Liver (tissue), 9 donors: Measurements from ENCODE around the gene CDH4. TPM values are rescaled to one million over a fixed set of nuclear protein-coding genes. Genes with fewer than 3 reads are reported as not detected.

ENCODE experiments used
- DNase-seq: peaks from one replicate; pipeline ENCODE4 v3.0.0-alpha.2; 2017; ENCODE audit warnings: low spot score
- H3K27ac ChIP-seq, 2 donors: one replicate each; pipeline ENCODE4 v1.7.0; 2013; ENCODE audit warnings: inconsistent platforms in 2 of 2, low read length in 2 of 2, control low read depth in 1 of 2, low read depth in 1 of 2, mild to moderate bottlenecking in 1 of 2
- H3K27me3 ChIP-seq, 4 donors: one replicate each; pipeline versions ENCODE4 v1.6.1 to v1.7.0; 2013; ENCODE audit warnings: low read length in 3 of 4, inconsistent platforms in 1 of 4, mild to moderate bottlenecking in 1 of 4, moderate library complexity in 1 of 4; ENCODE audit not compliant: control insufficient read depth in 4 of 4, insufficient read depth in 4 of 4
- H3K36me3 ChIP-seq, 4 donors: one replicate each; pipeline versions ENCODE4 v1.6.1 to v1.7.0; 2013; ENCODE audit warnings: low read length in 3 of 4, mild to moderate bottlenecking in 3 of 4, low read depth in 1 of 4, moderate library complexity in 1 of 4; ENCODE audit not compliant: control insufficient read depth in 4 of 4, insufficient read depth in 3 of 4
- H3K4me1 ChIP-seq, 4 donors: one replicate each; pipeline versions ENCODE4 v1.6.1 to v1.7.0; 2013; ENCODE audit warnings: low read length in 3 of 4, mild to moderate bottlenecking in 3 of 4, moderate library complexity in 1 of 4; ENCODE audit not compliant: control insufficient read depth in 4 of 4, insufficient read depth in 4 of 4
- H3K4me3 ChIP-seq, 3 donors: one replicate each; pipeline versions ENCODE4 v1.6.1 to v1.7.0; 2013; ENCODE audit warnings: low read length in 3 of 3, control low read depth in 1 of 3, low read depth in 1 of 3, mild to moderate bottlenecking in 1 of 3
- H3K9ac ChIP-seq, 2 donors: one replicate each; pipeline ENCODE4 v1.7.0; 2013; ENCODE audit warnings: low read length in 2 of 2, mild to moderate bottlenecking in 2 of 2, moderate library complexity in 2 of 2, control low read depth in 1 of 2, low read depth in 1 of 2
- H3K9me3 ChIP-seq, 4 donors: one replicate each; pipeline versions ENCODE4 v1.6.1 to v1.7.0; 2013; ENCODE audit warnings: low read length in 3 of 4; ENCODE audit not compliant: control insufficient read depth in 4 of 4
- EGR1 ChIP-seq, 2 donors: IDR thresholded peaks; 2 replicates each; pipeline ENCODE4 v1.6.1; 2016 to 2018; ENCODE audit warnings: antibody characterized with exemption in 2 of 2, low read depth in 2 of 2
- FOXA2 ChIP-seq: IDR thresholded peaks from 2 replicates; pipeline ENCODE4 v1.6.1; 2016; ENCODE audit warnings: antibody characterized with exemption
- GABPA ChIP-seq, 2 donors: IDR thresholded peaks in 1 of 2; conservative IDR thresholded peaks in 1 of 2; 2 replicates each; pipeline ENCODE4 v1.6.1; 2016; ENCODE audit warnings: antibody characterized with exemption in 2 of 2, mild to moderate bottlenecking in 1 of 2, moderate library complexity in 1 of 2
- HNF4A ChIP-seq, 2 donors: conservative IDR thresholded peaks; 2 replicates each; pipeline ENCODE4 v1.6.1; 2016; ENCODE audit warnings: antibody characterized with exemption in 2 of 2, mild to moderate bottlenecking in 2 of 2
- JUND ChIP-seq, 2 donors: IDR thresholded peaks; 2 replicates each; pipeline ENCODE4 v1.6.1; 2016; ENCODE audit warnings: antibody characterized with exemption in 2 of 2
- NR2F2 ChIP-seq: IDR thresholded peaks from 2 replicates; pipeline ENCODE4 v1.6.1; 2016; ENCODE audit warnings: antibody characterized with exemption
- RAD21 ChIP-seq, 2 donors: IDR thresholded peaks; 2 replicates each; pipeline ENCODE4 v1.6.1; 2016; ENCODE audit warnings: antibody characterized with exemption in 2 of 2, mild to moderate bottlenecking in 2 of 2
- RXRA ChIP-seq, 2 donors: IDR thresholded peaks; 2 replicates each; pipeline ENCODE4 v1.6.1; 2017 to 2018; ENCODE audit warnings: antibody characterized with exemption in 2 of 2, mild to moderate bottlenecking in 1 of 2
- SP1 ChIP-seq: IDR thresholded peaks from 2 replicates; pipeline ENCODE4 v1.6.1; 2018; ENCODE audit warnings: antibody characterized with exemption, mild to moderate bottlenecking
- TAF1 ChIP-seq: conservative IDR thresholded peaks from 2 replicates; pipeline ENCODE4 v1.6.1; 2016; ENCODE audit warnings: antibody characterized with exemption, mild to moderate bottlenecking
- YY1 ChIP-seq: IDR thresholded peaks from 2 replicates; pipeline ENCODE4 v1.6.1; 2016; ENCODE audit warnings: antibody characterized with exemption, mild to moderate bottlenecking
- WGBS: extraction: QIAGEN DNeasy Blood & Tissue Kit; methylation state at CpG from one replicate; pipeline ENCODE4 v1.1.7; 2013; 5-methylcytosine and 5-hydroxymethylcytosine counted together
- polyA plus RNA-seq, 2 donors: library from polyadenylated mRNA; stranded (reverse) in 1 of 2; unstranded in 1 of 2; fragments of 200-250 nt in 1 of 2; fragments of >200 nt in 1 of 2; fragmentation: Nextera tagmentation in 1 of 2; extraction: Ambion mirVana in 1 of 2; gene quantifications; one replicate each; pipeline versions ENCODE4 v1.2.1 to v1.2.3, GENCODE V29; 2013 to 2015
- total RNA-seq, 2 donors: library from RNA; depleted of rRNA; stranded (reverse); fragments of >200 nt; gene quantifications; one replicate each; pipeline ENCODE4 v1.2.3, GENCODE V29; 2014
- TF ChIP-seq, protein P1 (sequence below): IDR thresholded peaks from 2 replicates; pipeline ENCODE4 v1.6.1; 2016; ENCODE audit warnings: antibody characterized with exemption, mild to moderate bottlenecking
- TF ChIP-seq, protein P2 (sequence below): IDR thresholded peaks from 2 replicates; pipeline ENCODE4 v1.6.1; 2016; ENCODE audit warnings: antibody characterized with exemption
- TF ChIP-seq, protein P3 (sequence below): IDR thresholded peaks from 2 replicates; pipeline ENCODE4 v1.6.1; 2016; ENCODE audit warnings: antibody characterized with exemption
- TF ChIP-seq, protein P4 (sequence below): IDR thresholded peaks from 2 replicates; pipeline ENCODE4 v1.6.1; 2016; ENCODE audit warnings: antibody characterized with exemption
- TF ChIP-seq, protein P5 (sequence below): fragments of 150-350 bp; IDR thresholded peaks from 2 replicates; pipeline ENCODE4 v1.5.1; 2017; ENCODE audit warnings: improper control_type of control experiment, low read depth, low read length; ENCODE audit not compliant: missing input control
- donor health status: healthy.
- donor health status: healthy.
- donor health status: healthy.
- donor health status: healthy.
- donor health status: healthy.

CDH4 gene
- total and polyA plus RNA-seq, 4 donors: 0.03 to 0.25 (median 0.19) TPM; not detected in 1

DNA sequence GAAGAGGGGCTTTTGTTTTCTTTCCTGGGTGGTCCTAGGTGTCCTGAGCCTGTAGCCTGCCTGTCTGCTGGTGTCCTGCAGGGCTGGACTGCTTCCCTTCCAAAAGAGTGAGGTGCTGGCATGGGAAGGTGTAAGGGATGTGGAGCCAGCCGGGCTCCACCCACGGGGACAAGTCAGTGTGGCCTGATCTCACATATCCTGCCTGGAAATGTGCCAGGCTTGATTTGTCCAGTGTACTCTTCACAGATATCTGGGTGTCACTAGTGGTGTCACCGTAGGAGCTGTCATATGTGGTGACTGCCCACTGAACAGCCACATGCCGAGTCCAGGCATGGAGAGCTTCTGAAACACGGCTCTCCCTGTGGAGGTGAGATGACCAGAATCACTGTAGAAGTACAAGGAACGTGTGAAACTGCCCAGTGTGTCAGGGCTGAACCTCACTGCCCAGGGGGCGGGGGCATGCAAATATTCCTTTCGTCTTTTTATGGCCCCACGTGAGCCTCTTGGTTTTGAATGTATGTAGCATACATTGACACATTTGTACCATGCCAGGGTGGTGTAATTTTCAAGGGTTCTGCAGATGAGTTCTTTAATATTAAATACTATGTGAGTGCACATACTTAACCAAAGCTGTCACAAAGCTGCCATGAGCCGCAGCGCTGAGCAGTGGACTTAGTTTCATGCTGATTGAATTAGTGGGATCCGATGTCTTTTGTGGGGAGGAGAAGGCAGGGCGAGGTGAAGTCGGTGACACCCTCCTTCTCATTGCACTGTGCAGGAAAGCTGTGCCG, 55.8 kb downstream of the CDH4 start:
- H3K27me3 ChIP-seq: peaks cover 0 to 4% (median 1%) of the 10 kb centered on the region in 4 donors
- no peak for DNase-seq
- no peak overlapping the region for H3K27ac ChIP-seq
- TF ChIP-seq RAD21 (IDR thresholded peaks at IDR 0.05) (no peak), YY1 (no peak), GABPA (IDR thresholded peaks at IDR 0.05 in 1 of 2, conservative IDR thresholded peaks at IDR 0.05 in 1 of 2) (no peak), TAF1 (no peak), EGR1 (IDR thresholded peaks at IDR 0.05; ENCODE audit: low read depth in 2 of 2) (no peak), JUND (IDR thresholded peaks at IDR 0.05) (no peak), RXRA (IDR thresholded peaks at IDR 0.05) (no peak)
- TF ChIP-seq, protein P1, sequence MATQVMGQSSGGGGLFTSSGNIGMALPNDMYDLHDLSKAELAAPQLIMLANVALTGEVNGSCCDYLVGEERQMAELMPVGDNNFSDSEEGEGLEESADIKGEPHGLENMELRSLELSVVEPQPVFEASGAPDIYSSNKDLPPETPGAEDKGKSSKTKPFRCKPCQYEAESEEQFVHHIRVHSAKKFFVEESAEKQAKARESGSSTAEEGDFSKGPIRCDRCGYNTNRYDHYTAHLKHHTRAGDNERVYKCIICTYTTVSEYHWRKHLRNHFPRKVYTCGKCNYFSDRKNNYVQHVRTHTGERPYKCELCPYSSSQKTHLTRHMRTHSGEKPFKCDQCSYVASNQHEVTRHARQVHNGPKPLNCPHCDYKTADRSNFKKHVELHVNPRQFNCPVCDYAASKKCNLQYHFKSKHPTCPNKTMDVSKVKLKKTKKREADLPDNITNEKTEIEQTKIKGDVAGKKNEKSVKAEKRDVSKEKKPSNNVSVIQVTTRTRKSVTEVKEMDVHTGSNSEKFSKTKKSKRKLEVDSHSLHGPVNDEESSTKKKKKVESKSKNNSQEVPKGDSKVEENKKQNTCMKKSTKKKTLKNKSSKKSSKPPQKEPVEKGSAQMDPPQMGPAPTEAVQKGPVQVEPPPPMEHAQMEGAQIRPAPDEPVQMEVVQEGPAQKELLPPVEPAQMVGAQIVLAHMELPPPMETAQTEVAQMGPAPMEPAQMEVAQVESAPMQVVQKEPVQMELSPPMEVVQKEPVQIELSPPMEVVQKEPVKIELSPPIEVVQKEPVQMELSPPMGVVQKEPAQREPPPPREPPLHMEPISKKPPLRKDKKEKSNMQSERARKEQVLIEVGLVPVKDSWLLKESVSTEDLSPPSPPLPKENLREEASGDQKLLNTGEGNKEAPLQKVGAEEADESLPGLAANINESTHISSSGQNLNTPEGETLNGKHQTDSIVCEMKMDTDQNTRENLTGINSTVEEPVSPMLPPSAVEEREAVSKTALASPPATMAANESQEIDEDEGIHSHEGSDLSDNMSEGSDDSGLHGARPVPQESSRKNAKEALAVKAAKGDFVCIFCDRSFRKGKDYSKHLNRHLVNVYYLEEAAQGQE: no peak
- H3K4me1 ChIP-seq: no peaks in the 10 kb centered on the region
- no peaks in the 10 kb centered on the region for H3K36me3 ChIP-seq
- WGBS: 66% methylated on average over 15 of the region's 15 CpGs
- no peak overlapping the region for H3K4me3 ChIP-seq
- no peak overlapping the region for H3K9ac ChIP-seq
- H3K9me3 ChIP-seq: no peaks in the 10 kb centered on the region

DNA sequence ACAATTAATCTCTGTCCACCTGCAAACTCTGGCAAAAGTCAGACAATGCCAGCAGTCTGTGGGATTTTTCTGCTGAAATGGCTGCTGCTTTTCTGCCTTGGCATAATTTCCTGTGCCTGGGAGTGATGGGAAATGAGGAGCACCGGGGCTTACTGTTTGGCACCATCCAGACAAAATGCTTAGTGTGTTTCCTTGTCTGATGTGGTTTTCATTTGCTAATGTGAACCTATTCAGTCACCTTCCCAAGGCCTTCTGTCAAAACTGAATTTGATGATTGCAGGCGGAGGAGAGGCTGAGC, 56.4 kb downstream of the CDH4 start:
- TF ChIP-seq HNF4A (conservative IDR thresholded peaks at IDR 0.05) (no peak), TAF1 (no peak), FOXA2 (no peak), NR2F2 (no peak), SP1 (no peak), RAD21 (IDR thresholded peaks at IDR 0.05) (no peak), GABPA (IDR thresholded peaks at IDR 0.05 in 1 of 2, conservative IDR thresholded peaks at IDR 0.05 in 1 of 2) (no peak)
- TF ChIP-seq, protein P2, sequence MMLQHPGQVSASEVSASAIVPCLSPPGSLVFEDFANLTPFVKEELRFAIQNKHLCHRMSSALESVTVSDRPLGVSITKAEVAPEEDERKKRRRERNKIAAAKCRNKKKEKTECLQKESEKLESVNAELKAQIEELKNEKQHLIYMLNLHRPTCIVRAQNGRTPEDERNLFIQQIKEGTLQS: no peak
- TF ChIP-seq, protein P3, sequence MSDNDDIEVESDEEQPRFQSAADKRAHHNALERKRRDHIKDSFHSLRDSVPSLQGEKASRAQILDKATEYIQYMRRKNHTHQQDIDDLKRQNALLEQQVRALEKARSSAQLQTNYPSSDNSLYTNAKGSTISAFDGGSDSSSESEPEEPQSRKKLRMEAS: no peak
- TF ChIP-seq, protein P4, sequence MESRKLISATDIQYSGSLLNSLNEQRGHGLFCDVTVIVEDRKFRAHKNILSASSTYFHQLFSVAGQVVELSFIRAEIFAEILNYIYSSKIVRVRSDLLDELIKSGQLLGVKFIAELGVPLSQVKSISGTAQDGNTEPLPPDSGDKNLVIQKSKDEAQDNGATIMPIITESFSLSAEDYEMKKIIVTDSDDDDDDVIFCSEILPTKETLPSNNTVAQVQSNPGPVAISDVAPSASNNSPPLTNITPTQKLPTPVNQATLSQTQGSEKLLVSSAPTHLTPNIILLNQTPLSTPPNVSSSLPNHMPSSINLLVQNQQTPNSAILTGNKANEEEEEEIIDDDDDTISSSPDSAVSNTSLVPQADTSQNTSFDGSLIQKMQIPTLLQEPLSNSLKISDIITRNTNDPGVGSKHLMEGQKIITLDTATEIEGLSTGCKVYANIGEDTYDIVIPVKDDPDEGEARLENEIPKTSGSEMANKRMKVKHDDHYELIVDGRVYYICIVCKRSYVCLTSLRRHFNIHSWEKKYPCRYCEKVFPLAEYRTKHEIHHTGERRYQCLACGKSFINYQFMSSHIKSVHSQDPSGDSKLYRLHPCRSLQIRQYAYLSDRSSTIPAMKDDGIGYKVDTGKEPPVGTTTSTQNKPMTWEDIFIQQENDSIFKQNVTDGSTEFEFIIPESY: no peak
- TF ChIP-seq, protein P5, sequence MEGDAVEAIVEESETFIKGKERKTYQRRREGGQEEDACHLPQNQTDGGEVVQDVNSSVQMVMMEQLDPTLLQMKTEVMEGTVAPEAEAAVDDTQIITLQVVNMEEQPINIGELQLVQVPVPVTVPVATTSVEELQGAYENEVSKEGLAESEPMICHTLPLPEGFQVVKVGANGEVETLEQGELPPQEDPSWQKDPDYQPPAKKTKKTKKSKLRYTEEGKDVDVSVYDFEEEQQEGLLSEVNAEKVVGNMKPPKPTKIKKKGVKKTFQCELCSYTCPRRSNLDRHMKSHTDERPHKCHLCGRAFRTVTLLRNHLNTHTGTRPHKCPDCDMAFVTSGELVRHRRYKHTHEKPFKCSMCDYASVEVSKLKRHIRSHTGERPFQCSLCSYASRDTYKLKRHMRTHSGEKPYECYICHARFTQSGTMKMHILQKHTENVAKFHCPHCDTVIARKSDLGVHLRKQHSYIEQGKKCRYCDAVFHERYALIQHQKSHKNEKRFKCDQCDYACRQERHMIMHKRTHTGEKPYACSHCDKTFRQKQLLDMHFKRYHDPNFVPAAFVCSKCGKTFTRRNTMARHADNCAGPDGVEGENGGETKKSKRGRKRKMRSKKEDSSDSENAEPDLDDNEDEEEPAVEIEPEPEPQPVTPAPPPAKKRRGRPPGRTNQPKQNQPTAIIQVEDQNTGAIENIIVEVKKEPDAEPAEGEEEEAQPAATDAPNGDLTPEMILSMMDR: no peak
- Histone ChIP-seq H3K27me3 (peaks cover 0 to under 1% (median 0%) of the 10 kb centered on the region in 4 donors), H3K27ac (no peak overlapping the region), H3K4me3 (no peak overlapping the region), H3K4me1 (no peaks in the 10 kb centered on the region), H3K9ac (no peak overlapping the region), H3K36me3 (no peaks in the 10 kb centered on the region), H3K9me3 (no peaks in the 10 kb centered on the region)
- WGBS: 62% methylated on average over 2 of the region's 2 CpGs
- DNase-seq: no peak
